ENCODE data around the gene IRS2. TPM values are rescaled to one million over a fixed set of nuclear protein-coding genes. Genes with fewer than 3 reads are reported as not detected.

IRS2 gene
- total RNA-seq, 1 donor from 2014 or later: 11.8 TPM

- Mint-ChIP-seq H3K27ac (no peak overlapping the region), H3K4me1 (no peaks in the 10 kb centered on the region), H3K27me3 (ENCODE audit: low read depth) (no peaks in the 10 kb centered on the region), H3K4me3 (no peak overlapping the region), H3K36me3 (peaks cover 15% of the 10 kb centered on the region), H3K9me3 (no peaks in the 10 kb centered on the region)
- DNase-seq (ENCODE audit: low spot score in 2 of 2, unreplicated experiment in 2 of 2): no peak
- no peak for TF ChIP-seq CTCF (IDR thresholded peaks at IDR 0.05; ENCODE audit: unreplicated experiment)
Observed at GRCh38 chr13:109750221-109750775, 36.1 kb downstream of the IRS2 start.

- no peak overlapping the region for H3K27ac Mint-ChIP-seq
- no peak overlapping the region for H3K4me3 Mint-ChIP-seq
- no peaks in the 10 kb centered on the region for H3K9me3 Mint-ChIP-seq
- H3K36me3 Mint-ChIP-seq: peaks cover 10% of the 10 kb centered on the region
- DNase-seq (ENCODE audit: low spot score in 2 of 2, unreplicated experiment in 2 of 2): no peak
- no peak for TF ChIP-seq CTCF (IDR thresholded peaks at IDR 0.05; ENCODE audit: unreplicated experiment)
- H3K27me3 Mint-ChIP-seq (ENCODE audit: low read depth): no peaks in the 10 kb centered on the region
- H3K4me1 Mint-ChIP-seq: peaks cover 2% of the 10 kb centered on the region
Observed at GRCh38 chr13:109749365-109749764, 37.0 kb downstream of the IRS2 start.

- Mint-ChIP-seq H3K4me3 (no peak overlapping the region), H3K27me3 (ENCODE audit: low read depth) (no peaks in the 10 kb centered on the region), H3K27ac (no peak overlapping the region), H3K4me1 (peaks cover 9% of the 10 kb centered on the region), H3K9me3 (no peaks in the 10 kb centered on the region), H3K36me3 (peaks cover 9% of the 10 kb centered on the region)
- DNase-seq (ENCODE audit: low spot score in 2 of 2, unreplicated experiment in 2 of 2): no peak
- no peak for TF ChIP-seq CTCF (IDR thresholded peaks at IDR 0.05; ENCODE audit: unreplicated experiment)
Observed at GRCh38 chr13:109748677-109749076, 37.7 kb downstream of the IRS2 start.

GRCh38 chr13:109747524-109747923, 38.9 kb downstream of the IRS2 start:
- Mint-ChIP-seq H3K4me1 (peaks cover 12% of the 10 kb centered on the region), H3K4me3 (no peak overlapping the region), H3K9me3 (no peaks in the 10 kb centered on the region), H3K27ac (no peak overlapping the region), H3K27me3 (ENCODE audit: low read depth) (no peaks in the 10 kb centered on the region), H3K36me3 (peaks cover 3% of the 10 kb centered on the region)
- TF ChIP-seq CTCF (IDR thresholded peaks at IDR 0.05; ENCODE audit: unreplicated experiment): no peak
- no peak for DNase-seq (ENCODE audit: low spot score in 2 of 2, unreplicated experiment in 2 of 2)

GRCh38 chr13:109746364-109746763, 40.0 kb downstream of the IRS2 start:
- peaks cover 12% of the 10 kb centered on the region for H3K4me1 Mint-ChIP-seq
- TF ChIP-seq CTCF (IDR thresholded peaks at IDR 0.05; ENCODE audit: unreplicated experiment): no peak
- H3K27me3 Mint-ChIP-seq (ENCODE audit: low read depth): no peaks in the 10 kb centered on the region
- DNase-seq (ENCODE audit: low spot score in 2 of 2, unreplicated experiment in 2 of 2): no peak
- no peak overlapping the region for H3K27ac Mint-ChIP-seq
- no peak overlapping the region for H3K4me3 Mint-ChIP-seq
- H3K9me3 Mint-ChIP-seq: no peaks in the 10 kb centered on the region
- H3K36me3 Mint-ChIP-seq: no peaks in the 10 kb centered on the region

- Mint-ChIP-seq H3K27me3 (ENCODE audit: low read depth) (peaks cover under 1% of the 10 kb centered on the region), H3K36me3 (no peaks in the 10 kb centered on the region), H3K4me1 (peaks cover 12% of the 10 kb centered on the region), H3K27ac (no peak overlapping the region), H3K4me3 (no peak overlapping the region), H3K9me3 (no peaks in the 10 kb centered on the region)
- TF ChIP-seq CTCF (IDR thresholded peaks at IDR 0.05; ENCODE audit: unreplicated experiment): no peak
- DNase-seq (ENCODE audit: low spot score in 2 of 2, unreplicated experiment in 2 of 2): no peak
Observed at GRCh38 chr13:109745702-109746101, 40.7 kb downstream of the IRS2 start.
